ENCODE measurements around the gene CXCR3.
"Not testable (repeated sequence)": the region's sequence is repeated elsewhere in the genome, so short reads cannot be mapped to it uniquely, and the experiment has no call there.

The CXCR3 gene

GRCh38 chrX:71612256-71612655 lies 6.1 kb downstream of the CXCR3 start:
- H3K4me3 ChIP-seq (ENCODE audit: low read depth, low read length), result no peak overlapping the region
- TF ChIP-seq CTCF (IDR thresholded peaks at IDR 0.05; ENCODE audit: low read depth, low read length), result no peak
- no peak for TF ChIP-seq MAX (IDR thresholded peaks at IDR 0.05; ENCODE audit: low read depth, low read length)
- no peak for TF ChIP-seq MYC (IDR thresholded peaks at IDR 0.05; ENCODE audit: low read depth, low read length)
- TF ChIP-seq POLR2A (IDR thresholded peaks at IDR 0.05; ENCODE audit: extremely low read depth, insufficient read length), result no peak
- no peak for DNase-seq (ENCODE audit: low read depth)

GRCh38 chrX:71611736-71612135 lies 6.6 kb downstream of the CXCR3 start:
- DNase-seq (ENCODE audit: low read depth); H3K4me3 ChIP-seq (ENCODE audit: low read depth, low read length): not testable (repeated sequence)

- TF ChIP-seq POLR2A (IDR thresholded peaks at IDR 0.05; ENCODE audit: extremely low read depth, insufficient read length), result no peak
- TF ChIP-seq CTCF (IDR thresholded peaks at IDR 0.05; ENCODE audit: low read depth, low read length), result no peak
- no peak for TF ChIP-seq MYC (IDR thresholded peaks at IDR 0.05; ENCODE audit: low read depth, low read length)
- no peak for TF ChIP-seq MAX (IDR thresholded peaks at IDR 0.05; ENCODE audit: low read depth, low read length)
- H3K4me3 ChIP-seq (ENCODE audit: low read depth, low read length), result no peak overlapping the region
- DNase-seq (ENCODE audit: low read depth), result no peak
These were observed 9.1 kb downstream of the CXCR3 start for GRCh38 chrX:71609095-71609750.

- H3K4me3 ChIP-seq (ENCODE audit: low read depth, low read length), result no peak overlapping the region
- DNase-seq (ENCODE audit: low read depth), result no peak
- TF ChIP-seq MAX (IDR thresholded peaks at IDR 0.05; ENCODE audit: low read depth, low read length) (no peak), MYC (IDR thresholded peaks at IDR 0.05; ENCODE audit: low read depth, low read length) (no peak), POLR2A (IDR thresholded peaks at IDR 0.05; ENCODE audit: extremely low read depth, insufficient read length) (no peak), CTCF (IDR thresholded peaks at IDR 0.05; ENCODE audit: low read depth, low read length) (no peak)
These were observed 10.8 kb downstream of the CXCR3 start for GRCh38 chrX:71607488-71607887.

- peak; percentile 22 for DNase-seq (ENCODE audit: low read depth)
- no peak overlapping the region for H3K4me3 ChIP-seq (ENCODE audit: low read depth, low read length)
- TF ChIP-seq CTCF (IDR thresholded peaks at IDR 0.05; ENCODE audit: low read depth, low read length) (no peak), POLR2A (IDR thresholded peaks at IDR 0.05; ENCODE audit: extremely low read depth, insufficient read length) (no peak), MAX (IDR thresholded peaks at IDR 0.05; ENCODE audit: low read depth, low read length) (no peak), MYC (IDR thresholded peaks at IDR 0.05; ENCODE audit: low read depth, low read length) (no peak)
These were observed 11.6 kb downstream of the CXCR3 start for GRCh38 chrX:71606536-71607216.

- TF ChIP-seq MAX (IDR thresholded peaks at IDR 0.05; ENCODE audit: low read depth, low read length), result no peak
- TF ChIP-seq CTCF (IDR thresholded peaks at IDR 0.05; ENCODE audit: low read depth, low read length), result no peak
- TF ChIP-seq MYC (IDR thresholded peaks at IDR 0.05; ENCODE audit: low read depth, low read length), result no peak
- no peak for TF ChIP-seq POLR2A (IDR thresholded peaks at IDR 0.05; ENCODE audit: extremely low read depth, insufficient read length)
- DNase-seq (ENCODE audit: low read depth), result no peak
- H3K4me3 ChIP-seq (ENCODE audit: low read depth, low read length), result no peak overlapping the region
These were observed 13.3 kb downstream of the CXCR3 start for GRCh38 chrX:71604796-71605568.

All from NB4 (cell line).